ENCODE measurements around the gene LMOD2.

LMOD2 gene

DNA sequence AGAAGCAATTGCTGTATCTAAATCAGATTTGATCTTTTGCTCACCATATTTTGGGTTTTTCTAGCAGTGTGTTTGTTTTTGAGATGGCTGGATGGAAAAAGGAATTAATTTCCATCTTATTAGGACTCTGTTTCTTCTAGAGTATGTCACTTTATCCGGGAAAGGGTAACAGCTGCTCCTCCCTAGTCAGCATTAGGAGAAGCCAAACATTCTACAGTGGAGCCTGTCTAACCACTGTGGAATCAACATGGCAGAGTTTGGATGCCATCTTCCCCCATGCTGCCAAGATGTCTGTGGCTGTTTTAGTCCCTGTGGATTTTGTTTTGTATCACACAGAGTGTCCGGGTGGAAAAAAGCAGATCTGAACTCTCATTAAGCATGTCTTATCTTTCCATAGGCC, 16.0 kb upstream of the LMOD2 start:
- no peak for DNase-seq (ENCODE audit: low read depth, low spot score)

DNA sequence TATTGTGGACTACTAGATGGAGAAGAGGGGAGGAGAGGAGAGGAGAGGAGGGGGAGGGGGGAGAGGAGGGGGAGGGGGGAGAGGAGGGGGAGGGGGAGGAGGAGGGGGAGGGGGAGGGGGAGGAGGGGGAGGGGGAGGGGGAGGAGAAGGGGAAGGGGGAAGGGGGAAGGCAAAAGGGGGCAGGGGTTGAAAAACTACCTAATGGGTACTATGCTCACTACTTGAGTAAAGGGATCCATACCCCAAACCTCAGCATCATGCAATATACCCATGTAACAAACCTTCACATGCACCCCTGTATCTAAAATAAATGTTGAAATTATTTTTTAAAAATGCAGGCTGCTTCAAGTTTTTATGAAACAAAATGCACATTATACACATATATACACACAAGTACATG, 15.1 kb upstream of the LMOD2 start:
- no peak for DNase-seq (ENCODE audit: low read depth, low spot score)

DNA sequence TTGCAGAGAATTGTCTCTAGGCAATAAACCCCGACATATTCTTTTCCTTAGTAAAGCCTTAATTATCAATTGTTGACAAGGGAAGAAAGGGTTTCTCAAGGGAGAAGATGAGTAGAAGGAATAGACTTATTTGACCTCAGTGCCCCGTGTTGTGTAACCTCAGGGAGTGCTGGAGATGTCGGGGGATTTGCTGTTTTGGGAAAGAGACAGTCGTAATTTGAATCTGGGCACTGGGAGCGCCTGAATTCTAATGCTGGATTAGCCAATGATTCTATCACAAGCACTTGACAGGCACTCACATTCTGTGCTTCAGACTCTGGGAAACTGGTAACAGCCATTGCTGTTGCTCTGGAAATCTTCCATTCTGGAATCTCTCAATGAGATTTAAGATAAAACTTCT, 13.8 kb upstream of the LMOD2 start:
- DNase-seq (ENCODE audit: low read depth, low spot score): no peak

DNA sequence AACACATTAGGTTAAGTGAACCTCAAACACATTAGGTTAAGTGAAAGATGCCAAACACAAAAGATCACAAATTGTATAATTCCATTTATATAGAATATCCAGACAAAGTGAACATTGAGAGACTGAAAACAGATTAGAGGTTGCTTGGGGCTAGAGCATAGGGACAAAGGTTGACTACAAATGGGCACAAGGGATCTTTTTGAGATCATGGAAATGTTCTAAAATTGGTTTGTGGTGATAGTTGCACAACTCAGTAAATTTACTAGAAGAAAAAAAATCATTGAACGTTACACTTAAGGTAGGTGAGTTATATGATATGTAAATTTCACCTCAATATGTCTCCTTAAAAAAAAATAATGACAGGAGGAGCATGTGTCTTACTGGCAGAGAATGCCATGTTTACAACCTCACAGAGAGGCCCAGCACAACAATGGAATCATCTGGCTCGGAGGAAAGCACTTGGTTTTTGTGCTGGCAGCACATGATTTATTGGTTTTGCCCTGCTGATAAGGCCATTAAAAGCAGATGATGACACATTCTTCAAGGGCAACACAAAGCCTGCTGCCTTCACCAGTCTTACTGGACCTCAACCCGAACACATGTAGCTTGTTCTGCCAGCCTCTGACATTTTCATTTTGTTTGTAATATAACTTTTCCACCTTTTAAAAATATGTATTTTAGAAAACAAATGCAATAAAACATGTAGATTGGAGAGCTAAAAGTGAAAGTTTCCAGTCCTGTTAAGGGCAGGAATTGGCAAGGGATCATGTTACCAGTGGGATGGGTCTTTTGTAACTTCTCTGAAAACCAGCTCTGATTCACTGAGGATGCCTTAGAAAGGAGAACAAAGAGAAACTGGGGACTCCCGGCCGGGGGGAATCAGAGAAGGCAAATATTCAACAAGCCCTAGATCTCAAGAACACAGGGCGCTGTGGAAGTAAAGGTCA, 11.9 kb upstream of the LMOD2 start:
- peak; percentile 68 for DNase-seq (ENCODE audit: low read depth, low spot score)

DNA sequence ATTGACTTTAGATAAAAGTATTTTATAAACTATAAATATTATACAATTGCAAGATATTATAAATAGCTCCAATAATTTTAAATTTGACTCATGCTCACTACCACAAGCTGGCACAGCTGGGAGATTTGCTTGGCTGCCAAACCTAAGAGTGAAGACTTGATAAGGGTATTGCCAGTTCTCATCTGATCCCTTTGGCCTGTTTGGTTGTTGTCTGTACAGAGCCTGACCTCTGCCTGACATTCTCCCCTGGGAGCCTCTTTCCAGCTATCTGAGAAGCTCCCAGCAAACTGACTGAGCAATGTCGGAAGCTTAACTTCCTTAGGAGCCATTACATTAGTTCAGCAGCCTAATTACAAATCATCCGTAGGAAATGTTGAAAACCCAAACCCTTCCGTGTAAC, 10.2 kb upstream of the LMOD2 start:
- DNase-seq (ENCODE audit: low read depth, low spot score): no peak

DNA sequence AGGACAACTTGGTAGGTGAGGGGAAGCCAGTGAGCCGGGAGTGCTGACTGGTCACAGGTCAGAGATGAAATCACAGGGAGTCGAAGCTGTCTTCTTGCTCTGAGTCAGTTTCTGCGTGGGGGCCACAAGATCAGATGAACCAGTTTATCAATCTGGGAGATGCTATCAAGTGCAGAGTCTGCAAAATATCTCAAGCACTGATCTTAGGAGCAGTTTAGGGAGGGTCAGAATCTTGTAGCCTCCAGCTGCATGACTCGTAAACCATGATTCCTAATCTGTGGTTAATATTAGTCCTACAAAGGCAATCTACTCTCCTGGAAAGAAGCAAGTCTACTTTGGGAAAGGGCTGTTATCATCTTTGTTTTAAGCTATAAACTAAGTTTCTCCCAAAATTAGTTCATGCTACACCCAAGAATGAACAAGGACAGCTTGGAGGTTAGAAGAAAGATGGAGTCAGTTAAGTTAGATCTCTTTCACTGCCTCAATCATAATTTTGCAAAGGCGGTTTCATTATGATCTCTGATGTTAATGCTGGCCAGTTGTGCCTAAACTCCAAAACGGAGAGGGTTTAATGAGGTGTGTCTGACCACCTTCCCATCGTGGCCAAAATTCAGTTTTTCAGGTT, 8.4 kb upstream of the LMOD2 start:
- DNase-seq (ENCODE audit: low read depth, low spot score): no peak

DNA sequence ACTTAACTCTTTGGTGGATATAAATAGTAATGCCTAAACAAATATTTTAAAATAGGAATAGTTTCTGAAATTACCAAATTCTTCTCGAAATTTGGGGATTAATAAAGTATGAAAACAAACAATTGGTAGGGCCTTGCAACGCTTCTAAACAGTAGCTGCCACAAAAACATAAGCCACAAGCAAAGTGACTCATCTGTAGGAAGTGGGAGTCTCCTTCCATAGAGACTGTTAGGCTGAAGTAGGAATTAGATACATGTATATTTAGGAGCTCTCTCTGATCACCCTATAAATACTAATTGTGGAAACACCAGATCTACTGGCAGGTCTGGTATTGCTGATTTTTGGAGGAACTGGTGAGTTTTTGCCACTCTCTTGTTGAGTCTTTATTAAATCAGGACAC, 5.7 kb upstream of the LMOD2 start:
- DNase-seq (ENCODE audit: low read depth, low spot score): no peak

DNA sequence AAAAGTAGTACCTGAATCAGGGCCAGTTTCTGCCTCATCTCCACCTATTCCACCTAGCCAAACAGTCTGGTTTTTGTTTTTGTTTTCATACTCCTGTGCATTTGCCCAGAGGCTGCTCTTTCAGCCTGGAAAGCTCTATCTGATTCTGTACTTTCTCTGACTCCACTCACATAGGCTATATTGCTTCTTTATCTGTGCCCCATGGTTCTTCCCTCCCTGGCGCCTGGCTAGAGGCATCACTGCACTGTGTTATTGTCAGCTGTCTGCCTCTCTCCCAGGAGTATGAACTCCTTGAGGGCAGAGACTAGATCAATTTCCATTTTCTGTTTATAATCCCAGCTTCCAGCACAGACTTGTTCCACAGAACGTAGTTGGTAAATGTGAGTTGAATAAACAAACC, 5.1 kb upstream of the LMOD2 start:
- DNase-seq (ENCODE audit: low read depth, low spot score): no peak

DNA sequence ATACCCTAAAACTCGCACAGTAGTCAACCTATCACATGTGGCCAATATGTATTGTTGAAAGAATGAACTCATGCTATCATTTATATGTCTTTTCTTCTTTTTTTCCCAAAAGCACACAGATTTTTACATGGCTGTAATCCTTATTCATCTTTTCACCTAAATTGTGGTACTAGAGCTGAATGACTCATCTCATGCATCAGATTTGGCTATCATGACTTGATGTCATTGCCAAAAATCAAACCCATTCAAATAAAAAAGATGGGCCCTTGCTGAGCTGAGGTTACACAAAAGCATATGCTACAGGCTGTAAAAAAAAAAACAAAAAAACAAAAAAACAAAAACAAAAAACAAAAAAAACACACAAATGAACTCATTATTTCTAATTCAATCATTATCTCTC, 3.3 kb upstream of the LMOD2 start:
- DNase-seq (ENCODE audit: low read depth, low spot score): no peak

DNA sequence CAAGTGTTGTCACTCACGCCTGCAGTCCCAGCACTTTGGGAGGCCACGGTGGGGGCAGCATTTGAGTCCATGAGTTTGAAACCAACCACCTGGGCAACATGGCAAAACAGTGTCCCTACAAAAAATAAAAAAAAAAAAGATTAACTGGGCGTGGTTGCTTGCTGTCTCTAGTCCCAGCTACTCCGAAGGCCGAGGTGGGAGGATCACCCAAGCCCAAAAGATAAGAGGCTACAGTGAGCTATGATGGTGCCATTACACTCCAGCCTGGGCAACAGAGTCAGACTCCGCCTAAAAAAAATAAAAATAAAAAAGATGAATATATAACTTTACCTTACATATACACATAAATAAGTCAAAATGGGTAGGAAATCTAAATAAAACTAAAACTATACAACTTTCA, 2.5 kb upstream of the LMOD2 start:
- DNase-seq (ENCODE audit: low read depth, low spot score): no peak

DNA sequence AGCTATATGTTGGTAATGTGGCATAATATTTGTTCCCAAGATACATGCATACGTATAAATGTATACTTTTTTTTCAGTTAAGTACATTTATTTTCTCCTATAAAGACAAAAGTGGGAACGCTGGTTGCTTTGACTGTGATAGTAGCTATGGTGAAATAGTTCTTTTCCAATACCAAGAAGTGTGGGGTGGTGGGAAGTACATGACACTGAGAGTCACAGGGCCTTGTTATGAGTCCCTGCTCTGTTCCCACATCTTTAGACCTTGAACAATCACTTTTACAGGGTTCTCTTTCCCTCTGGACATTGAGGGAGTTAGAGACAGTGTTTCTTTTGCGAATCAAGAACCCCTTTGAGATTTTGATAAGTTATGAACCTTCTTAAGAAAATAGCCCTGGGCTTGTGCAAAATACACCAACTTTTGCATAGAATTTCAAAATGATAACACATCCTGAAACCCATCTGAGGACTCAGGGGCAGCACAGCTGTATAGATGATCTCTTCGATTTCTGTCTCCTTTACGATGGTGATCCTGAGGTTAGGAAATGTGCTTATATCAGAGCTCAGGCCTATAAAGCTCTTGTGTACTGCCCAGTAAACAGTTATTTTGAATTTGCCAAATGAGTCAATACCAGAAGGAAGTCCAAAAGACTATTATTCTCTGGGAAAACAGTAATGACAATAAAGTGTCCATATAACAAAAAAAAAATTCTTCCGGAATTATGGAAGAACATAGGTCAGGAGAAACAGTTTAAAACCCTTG, 1.1 kb downstream of the LMOD2 start:
- DNase-seq (ENCODE audit: low read depth, low spot score): no peak

DNA sequence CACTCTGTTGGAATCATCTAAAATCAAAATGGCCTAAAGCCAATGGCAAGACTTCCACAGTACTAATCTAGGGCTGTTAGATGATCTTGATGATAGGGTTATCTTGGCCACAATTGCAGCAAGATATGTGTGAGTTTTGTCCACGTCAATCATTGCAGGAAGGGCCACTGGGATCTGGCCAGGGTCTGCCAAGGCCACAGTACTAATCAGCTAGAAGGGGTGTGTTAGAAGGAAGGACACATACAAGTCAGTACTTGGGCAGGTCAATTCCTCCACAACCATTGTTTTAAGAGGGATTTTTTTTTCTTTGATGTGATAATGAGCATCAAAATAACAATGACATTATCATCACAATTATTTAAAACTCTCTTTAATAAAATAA, 1.6 kb downstream of the LMOD2 start:
- no peak for DNase-seq (ENCODE audit: low read depth, low spot score)

DNA sequence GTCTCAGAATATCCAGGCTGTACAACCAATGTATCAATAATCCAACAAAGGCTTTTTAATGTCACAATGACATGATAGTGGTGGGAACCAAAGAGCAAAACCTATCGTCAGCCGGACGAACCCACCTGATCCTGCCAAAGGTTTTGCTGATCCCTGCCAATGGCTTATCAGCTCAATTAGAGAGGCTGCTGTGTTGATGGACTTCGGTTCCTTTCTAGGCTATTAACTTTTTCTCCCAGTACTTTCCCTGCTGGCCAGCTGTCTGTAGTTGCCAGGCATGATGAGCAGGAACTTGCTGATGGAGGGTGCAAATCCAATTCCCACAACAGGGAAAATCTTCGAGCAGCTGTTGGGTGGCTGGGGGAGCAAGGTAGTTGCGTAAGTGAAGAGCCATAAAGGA, 2.4 kb downstream of the LMOD2 start:
- no peak for DNase-seq (ENCODE audit: low read depth, low spot score)

DNA sequence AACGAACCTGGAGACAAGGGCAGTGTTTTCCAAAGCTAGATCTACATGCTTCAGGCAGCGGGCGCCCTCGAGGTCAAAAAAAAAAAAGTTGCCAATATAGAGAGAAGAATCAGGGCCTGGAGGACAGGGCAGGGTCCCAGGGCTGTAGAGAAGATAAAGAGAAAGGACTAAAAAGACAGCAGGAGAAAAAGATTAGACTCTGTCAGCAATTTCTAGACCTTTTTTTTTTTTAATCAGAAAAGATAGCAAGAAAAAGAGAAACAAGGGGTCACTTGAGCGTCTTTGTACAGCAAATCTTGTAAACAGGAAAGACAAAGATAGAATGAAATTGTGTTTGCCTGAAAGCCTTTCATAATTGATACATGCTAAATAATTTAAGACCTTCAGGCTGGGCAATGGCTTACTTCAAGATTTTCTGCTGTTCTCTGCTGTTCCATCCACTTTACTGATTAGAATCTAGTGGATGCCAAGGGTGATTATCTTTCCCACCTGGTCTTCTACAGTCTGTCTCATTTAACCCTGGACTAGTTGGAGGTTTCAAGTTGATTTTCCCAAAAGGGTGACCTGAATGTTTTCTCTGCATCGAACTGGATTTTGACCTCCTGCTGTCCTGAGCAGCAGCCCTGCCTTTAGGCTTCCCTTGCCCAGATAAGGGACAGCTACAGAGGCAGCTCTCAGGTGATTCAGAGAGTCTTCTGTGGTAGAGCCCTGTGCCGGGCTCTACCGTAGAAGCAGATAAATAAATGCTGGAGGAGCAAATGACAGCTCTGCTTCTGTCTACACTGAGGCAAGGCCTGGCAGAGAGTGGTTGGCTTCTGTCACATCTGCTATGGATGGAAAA, 5.1 kb downstream of the LMOD2 start:
- no peak for DNase-seq (ENCODE audit: low read depth, low spot score)

DNA sequence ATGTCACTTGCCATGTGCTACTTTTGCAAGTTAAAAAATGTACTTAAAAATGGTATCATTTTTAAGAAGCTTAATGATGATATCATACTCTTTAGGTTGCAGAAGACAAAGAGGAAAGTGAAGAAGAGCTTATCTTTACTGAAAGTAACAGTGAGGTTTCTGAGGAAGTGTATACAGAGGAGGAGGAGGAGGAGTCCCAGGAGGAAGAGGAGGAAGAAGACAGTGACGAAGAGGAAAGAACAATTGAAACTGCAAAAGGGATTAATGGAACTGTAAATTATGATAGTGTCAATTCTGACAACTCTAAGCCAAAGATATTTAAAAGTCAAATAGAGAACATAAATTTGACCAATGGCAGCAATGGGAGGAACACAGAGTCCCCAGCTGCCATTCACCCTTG, 6.1 kb downstream of the LMOD2 start:
- DNase-seq (ENCODE audit: low read depth, low spot score): no peak

DNA sequence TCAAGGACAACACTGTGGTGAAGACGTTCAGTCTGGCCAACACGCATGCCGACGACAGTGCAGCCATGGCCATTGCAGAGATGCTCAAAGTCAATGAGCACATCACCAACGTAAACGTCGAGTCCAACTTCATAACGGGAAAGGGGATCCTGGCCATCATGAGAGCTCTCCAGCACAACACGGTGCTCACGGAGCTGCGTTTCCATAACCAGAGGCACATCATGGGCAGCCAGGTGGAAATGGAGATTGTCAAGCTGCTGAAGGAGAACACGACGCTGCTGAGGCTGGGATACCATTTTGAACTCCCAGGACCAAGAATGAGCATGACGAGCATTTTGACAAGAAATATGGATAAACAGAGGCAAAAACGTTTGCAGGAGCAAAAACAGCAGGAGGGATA, 6.6 kb downstream of the LMOD2 start:
- DNase-seq (ENCODE audit: low read depth, low spot score): no peak

DNA sequence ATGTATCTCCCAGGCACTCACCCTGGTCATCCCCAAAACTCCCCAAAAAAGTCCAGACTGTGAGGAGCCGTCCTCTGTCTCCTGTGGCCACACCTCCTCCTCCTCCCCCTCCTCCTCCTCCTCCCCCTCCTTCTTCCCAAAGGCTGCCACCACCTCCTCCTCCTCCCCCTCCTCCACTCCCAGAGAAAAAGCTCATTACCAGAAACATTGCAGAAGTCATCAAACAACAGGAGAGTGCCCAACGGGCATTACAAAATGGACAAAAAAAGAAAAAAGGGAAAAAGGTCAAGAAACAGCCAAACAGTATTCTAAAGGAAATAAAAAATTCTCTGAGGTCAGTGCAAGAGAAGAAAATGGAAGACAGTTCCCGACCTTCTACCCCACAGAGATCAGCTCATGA, 7.1 kb downstream of the LMOD2 start:
- DNase-seq (ENCODE audit: low read depth, low spot score): no peak

DNA sequence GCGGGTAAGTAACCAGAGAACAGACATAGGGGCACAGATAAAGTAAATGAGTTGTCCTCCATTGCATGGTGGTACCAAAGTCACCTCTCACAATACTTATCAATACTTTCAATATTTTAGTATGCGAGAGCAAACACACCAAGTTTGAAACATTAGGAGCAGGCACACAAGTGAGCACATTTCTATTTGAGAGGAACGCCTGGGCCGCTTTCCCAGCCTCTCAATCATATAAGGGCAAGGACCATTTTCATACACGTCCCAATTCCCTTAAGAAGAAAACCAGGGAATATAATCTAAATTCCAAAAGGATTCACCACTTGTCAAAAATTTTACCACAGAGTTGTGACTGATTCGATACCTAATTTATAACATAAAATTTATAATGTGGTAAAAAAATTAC, 7.5 kb downstream of the LMOD2 start:
- DNase-seq (ENCODE audit: low read depth, low spot score): no peak

DNA sequence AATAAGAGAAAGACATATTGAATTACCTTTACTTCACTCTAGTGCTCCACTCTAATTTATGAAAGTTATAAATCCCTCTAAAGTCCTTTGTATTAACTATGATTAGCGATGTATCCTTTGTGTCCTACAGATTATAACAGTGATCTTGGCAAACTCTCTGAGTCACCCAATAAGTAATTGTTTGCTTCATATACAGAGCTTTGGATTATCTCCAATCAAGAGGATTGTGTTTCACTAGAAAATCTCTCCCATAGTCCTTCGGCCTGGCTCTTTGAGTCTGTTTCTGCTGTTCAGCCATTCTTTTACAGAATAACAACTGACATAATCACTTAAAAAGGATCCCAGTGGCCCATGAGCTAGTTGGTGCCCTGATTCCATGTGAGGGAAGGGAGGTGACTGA, 9.5 kb downstream of the LMOD2 start:
- DNase-seq (ENCODE audit: low read depth, low spot score): no peak

DNA sequence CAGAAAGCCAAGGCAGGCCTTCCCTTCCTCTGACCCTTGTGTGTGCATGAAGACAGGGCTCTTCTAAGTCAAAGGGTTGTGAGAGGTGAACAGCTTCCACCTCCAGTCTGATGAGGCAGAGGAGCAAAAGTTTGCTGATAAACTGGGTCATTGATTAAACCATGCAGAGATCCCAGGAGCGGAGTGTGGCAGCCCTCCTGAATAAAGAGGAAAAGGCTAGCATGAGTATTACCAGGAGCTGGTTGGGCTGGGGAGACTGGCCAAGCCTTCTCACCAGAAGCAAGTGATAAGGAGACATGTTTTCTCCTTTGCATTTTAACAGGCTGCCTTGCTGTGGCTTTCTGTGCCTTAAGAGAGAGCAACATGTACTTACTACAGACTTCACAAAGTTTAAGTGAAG, 10.2 kb downstream of the LMOD2 start:
- no peak for DNase-seq (ENCODE audit: low read depth, low spot score)

DNA sequence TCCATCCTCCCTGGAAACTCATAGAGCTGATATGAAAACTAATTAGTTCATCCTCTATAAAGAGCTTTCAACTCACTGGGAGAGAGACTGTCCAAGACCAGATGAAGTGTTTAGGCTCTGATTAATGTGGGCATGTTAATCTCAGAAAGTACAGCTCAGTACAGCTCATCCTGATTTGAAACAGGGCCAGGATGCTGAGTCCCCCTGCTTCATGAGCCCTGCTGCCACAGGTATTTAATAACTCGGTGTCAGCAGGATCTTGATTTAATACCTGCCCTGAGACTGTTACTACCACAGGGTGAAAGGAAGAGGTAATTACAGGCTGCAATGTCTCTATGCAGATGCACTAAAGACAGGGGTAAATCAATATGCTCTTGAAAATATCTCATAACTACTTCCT, 10.8 kb downstream of the LMOD2 start:
- DNase-seq (ENCODE audit: low read depth, low spot score): no peak

DNA sequence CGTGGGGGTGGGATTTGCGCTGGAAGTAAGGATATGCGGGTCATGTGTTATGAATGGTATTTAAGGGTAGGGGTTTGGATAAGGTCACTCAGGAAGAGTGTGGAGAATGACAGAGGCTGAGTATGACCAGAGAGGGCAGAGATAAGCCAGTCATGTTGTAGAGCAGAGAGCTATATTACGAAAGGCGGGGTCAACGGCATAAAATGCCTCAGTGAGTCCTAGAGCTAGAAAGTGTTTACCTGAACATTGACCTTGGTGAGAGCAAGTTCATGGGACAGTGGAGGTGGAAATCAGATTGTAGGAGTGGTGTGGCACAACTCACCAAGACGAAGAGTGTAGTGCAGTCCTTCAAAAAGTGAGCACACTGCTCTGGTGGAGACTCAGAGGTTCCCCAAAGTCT, 13.8 kb downstream of the LMOD2 start:
- no peak for DNase-seq (ENCODE audit: low read depth, low spot score)
